ENCODE results near the gene WNK2.
"Not testable (repeated sequence)": the region's sequence is repeated elsewhere in the genome, so short reads cannot be mapped to it uniquely, and the experiment has no call there.

The WNK2 gene

DNA sequence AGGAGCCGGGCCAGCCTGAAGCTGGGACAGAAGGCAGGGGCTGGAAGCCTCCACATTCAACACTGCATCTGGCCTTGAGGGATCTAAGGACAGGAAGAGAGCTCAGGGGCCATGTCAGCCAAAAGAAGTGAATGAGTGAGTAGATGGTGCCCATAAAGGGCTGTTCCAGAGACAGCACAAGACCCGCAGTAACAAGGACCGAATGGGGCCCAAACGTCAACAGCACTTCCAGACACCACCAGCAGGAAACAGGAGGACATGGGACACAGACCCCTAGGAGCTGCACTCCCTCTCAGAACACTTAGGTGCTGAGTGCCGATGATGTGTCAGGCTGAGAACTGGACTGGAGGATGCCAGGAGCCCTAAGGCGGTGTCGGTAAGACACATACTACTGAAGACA lies 152.8 kb downstream of the WNK2 start:
- no peak for DNase-seq (ENCODE audit: low read depth in 3 of 3)

DNA sequence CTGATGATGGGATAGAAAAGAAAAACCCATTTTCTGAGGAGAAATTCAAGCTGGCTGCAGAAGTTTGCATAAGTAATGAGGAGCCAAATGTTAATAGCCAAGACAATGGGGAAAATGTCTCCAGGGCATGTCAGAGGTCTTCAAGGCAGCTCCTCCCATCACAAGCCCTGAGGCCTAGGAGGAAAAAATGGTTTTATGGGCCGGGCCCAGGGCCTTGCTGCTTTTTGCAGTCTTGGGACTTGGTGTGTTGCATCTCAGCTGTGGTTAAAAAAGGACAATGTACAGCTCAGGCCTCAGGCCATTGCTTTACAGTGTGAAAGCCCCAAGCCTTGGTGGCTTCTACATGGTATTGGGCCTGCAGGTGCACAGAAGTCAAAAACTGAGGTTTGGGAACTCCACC lies 154.3 kb downstream of the WNK2 start:
- DNase-seq (ENCODE audit: low read depth in 3 of 3) = not testable (repeated sequence)

DNA sequence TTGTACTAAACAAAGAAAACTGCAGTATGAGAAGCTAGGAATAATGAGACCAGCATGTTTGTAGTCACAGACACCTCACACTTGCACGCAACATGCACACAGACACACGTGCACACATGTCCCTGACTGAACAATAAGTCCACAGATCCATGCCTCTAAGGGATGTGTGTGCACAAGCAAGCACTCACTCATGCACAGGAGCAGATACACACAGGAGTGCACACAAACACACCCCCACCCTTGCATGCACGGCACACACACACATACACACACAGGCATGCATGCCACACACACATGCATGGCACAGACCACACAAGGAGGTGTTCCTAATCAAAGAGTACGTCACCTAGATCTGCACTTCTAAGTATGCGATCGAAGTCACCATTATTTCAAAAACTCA lies 156.2 kb downstream of the WNK2 start:
- DNase-seq (ENCODE audit: low read depth in 3 of 3) = no peak

DNA sequence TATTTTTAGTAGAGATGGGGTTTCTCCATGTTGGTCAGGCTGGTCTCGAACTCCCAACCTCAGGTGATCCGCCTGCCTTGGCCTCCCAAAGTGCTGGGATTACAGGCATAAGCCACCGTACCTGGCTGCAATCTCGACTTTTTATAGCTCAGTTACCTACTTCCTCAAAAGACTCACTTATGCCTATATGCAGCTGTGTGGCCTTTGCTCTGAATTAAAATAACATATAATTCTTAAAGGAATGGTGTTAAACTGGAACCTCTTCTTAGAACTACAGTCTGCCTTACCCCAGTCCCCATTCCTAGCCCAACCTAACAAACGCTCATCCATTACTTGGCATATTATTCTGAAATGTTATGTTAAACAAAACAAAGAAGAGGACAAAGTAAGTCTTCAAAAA lies 157.9 kb downstream of the WNK2 start:
- not testable (repeated sequence) for DNase-seq (ENCODE audit: low read depth in 3 of 3)

DNA sequence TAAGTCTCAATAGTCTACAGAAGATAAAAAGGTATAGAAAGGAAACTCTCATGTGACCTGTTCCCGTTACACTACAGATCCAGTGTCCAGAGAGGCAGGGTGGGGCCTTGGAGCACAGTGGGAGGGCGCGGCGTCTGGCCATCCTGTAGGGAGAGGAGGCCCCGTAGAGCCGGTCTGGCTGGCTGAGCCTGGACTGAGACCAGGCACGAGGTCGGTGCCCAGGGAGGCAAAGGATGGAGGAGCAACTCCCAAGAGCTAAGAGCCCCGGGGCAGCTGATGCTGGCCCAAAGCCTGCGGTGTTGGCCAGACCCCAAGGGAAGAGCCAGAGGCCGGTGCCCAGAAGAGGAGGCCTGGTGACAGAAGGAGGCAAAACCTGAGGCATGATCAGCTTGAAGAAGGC lies 158.5 kb downstream of the WNK2 start:
- not testable (repeated sequence) for DNase-seq (ENCODE audit: low read depth in 3 of 3)

DNA sequence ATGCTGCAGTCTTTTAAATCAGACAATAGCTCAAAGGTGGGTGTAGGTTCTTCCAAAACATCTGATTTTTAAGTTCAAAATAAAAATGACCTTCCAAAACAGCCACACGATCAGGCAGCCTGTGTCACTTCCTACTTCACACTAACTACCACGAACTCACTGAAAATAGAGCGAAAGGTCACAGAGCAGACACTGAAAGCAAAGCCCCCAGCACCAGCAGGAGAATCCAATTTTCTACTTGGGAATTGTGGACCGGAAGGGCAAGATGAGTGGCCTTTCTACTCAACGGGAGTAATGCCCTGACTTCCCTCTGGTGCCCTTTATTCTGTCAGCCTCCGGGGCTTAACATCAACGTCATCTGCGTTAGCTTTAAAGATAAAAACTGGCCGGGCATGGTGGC lies 159.7 kb downstream of the WNK2 start:
- no peak for DNase-seq (ENCODE audit: low read depth in 3 of 3)

DNA sequence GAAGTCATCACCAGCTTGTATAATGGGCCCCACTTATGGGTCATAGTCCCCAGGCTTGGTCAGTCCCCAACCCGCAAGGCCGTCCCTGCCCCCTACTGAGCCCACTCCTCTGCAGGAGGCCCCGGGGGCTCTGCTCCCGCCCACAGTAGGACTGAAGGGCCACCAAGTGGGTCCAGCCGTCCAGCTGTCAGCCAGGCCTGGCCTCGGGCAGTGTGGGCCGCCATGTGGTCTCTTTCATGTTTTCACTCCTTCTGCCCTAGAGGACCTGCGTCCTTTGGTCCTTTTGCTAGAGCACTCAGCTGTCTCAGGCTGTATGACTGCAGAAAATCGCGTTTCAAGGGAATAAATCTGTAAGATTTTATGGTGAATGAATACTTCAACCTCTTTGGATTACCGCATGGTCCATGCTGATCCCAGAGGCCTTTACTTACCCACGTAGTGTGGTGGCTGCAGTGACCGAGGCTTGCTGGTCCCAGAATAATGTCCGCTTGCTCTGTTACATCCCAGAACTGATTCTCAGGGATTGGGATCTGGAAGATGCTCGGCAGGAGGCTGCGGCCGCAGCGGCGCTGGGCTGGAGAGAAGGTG lies 161.8 kb downstream of the WNK2 start:
- no peak for DNase-seq (ENCODE audit: low read depth in 3 of 3)

DNA sequence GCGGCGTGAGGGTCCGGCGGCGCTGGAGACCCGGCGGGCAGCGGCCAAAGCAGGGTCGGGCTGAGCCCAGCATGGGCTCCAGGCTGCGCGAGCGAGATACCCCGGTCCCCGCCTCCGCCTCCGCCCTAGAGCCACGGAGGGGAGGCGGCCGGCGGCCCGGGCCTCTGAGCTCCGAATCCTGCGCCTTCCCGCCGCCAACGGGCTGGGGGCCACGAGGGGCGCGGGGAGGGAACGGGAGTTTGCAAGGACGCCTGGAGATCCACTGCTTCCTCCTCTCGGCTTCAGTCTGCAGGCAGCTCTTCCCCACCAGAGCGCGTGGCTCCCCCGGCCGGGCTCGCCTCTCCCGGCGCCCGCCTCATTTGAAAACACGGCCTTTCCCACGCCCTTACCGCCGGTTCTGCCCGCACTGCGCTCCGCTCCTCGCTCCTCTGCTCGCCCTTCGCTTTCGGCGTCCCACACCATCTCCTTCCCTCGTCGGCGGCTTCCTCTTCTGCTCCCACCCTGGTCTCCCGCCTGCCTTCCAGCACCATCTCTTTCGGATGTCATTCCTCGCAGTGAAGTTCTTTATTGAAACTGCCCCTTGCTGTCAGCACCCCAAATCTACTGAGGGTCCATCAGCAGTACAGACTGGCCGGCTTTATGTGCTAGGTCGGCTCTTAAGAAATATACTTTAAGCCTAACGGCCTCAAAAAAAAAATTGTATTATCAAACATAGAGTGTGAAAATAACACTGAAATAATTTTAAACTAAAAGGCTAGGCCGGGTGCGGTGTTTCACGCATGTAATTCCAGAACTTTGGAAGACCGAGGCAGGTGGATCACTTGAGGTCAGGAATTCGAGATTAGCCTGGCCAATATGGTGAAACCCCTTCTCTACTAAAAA lies 162.5 kb downstream of the WNK2 start:
- peak in 1 of 3 donors; percentile 8 for DNase-seq (ENCODE audit: low read depth in 3 of 3)

DNA sequence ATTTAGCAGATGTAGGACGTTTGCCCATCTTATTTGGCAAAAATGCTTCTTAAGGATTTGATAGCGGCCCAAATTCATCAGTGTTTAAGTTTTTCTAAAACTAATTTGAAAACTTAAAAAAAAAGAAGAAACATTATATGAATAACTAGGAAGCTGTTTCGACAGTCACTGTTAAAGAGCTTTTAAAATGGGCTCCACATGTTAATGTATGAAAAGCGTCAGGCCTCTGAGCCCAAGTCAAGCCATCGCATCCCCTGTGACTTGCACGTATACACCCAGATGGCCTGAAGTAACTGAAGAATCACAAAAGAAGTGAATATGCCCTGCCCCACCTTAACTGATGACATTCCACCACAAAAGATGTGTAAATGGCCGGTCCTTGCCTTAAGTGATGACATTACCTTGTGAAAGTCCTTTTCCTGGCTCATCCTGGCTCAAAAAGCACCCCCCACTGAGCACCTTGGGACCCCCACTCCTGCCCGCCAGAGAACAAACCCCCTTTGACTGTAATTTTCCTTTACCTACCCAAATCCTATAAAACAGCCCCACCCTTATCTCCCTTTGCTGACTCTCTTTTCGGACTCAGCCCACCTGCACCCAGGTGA lies 163.5 kb downstream of the WNK2 start:
- not testable (repeated sequence) for DNase-seq (ENCODE audit: low read depth in 3 of 3)

DNA sequence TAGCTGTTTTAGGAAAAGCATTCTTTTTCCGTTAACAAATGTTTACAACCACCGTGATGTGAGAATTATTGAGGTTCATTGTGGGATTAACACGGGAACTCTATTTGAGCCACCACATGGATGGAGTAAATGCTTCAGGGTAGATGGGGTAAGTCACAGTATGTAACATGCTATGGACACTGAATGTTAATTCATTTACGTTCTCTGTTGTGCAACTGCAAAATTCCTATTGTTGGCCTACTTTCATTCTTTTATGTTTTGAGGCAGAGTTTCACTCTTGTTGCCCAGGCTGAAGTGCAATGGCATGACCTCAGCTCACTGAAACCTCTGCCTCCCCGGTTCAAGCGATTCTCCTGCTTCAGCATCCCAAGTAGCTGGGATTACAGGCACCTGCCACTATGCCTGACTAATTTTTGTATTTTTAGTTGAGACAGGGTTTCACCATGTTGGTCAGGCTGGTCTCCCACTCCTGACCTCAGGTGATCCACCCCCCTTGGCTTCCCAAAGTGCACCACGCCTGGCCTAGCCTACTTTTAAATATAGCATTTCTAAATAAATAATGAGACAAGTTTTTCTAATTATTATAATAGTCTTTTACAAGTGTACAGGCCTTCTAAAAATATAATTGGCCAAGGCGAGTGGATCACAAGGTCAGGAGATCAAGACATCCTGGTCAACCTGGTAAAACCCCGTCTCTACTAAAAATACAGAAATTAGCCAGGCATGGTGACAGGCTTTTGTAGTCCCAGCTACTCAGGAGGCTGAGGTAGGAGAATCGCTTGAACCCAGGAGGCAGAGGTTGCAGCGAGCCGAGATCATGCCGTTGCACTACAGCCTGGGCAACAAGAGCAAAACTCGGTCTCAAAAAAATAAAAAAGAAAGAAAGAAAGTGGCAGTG lies 169.7 kb downstream of the WNK2 start:
- not testable (repeated sequence) for DNase-seq (ENCODE audit: low read depth in 3 of 3)

DNA sequence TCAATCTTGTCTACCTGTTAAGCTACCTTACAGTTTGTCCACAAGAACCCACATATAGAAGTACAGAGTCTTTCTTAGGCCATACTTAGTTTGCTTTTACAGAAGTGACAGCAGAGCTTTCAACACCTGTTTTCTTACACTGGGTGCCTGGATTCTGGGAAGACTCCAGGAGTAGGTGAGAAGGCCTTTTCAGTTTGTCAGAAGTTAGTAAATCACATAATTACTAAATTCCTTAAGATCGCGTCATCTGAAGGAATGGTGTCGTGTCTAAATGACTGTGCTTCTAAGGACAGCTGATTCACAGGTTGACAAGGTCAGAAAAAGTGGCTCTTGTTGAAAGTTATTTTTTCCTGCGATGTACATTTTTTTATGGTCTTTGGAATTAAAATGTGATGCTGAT lies 170.5 kb downstream of the WNK2 start:
- no peak for DNase-seq (ENCODE audit: low read depth in 3 of 3)

DNA sequence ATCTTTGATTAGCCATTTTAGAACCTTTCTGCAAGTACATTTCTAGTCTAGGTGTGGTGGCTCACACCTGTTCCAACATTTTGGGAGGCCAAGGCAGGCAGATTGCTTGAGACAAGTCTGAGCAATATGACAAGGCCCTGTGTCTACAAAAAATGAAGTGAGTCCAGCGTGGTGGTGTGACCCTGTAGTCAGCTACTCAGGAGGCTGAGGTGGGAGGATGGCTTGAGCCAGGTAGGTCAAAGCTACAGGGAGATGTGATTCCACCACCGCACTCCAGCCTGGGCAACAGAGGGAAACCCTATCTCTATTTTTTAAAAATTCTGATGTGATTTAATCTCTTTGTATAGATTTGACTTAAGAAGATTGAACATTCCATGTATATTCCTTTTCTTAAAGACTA lies 171.9 kb downstream of the WNK2 start:
- DNase-seq (ENCODE audit: low read depth in 3 of 3) = no peak

DNA sequence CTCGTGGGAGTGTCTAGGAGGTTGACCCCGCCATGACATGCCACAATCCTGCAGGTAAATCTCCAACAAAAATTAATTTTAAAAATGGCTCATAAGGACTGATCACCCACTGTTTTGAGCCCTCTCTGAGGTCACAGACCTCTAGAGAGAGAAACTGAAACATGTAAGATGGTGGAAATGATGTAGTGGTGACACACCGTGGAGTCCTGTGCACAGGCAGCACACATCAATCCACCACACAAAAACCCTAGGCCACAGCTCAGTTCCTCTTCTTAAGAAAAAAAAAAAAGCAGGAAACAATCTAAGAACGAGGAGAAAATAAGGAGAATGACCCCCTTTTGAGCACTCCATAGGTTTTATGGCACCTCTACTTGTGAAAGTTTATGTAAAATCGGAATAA lies 173.7 kb downstream of the WNK2 start:
- DNase-seq (ENCODE audit: low read depth in 3 of 3) = no peak

DNA sequence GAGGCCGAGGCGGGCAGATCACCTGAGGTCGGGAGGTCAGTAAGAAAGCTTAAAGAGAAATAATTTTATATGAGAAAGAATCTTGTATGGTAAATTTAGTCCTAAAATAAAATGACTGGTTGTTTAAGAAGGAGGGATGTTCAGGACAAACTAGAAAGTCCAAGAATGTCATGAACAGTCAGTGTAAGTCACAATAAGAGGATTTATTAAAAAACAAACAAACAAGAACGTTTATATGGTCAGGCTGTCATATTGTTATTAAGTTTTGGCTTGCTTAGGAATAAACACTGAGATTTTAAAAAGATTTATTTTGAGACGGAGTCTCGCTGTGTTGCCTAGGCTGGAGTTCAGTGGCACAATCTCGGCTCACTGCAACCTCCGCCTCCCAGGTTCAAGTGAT lies 176.0 kb downstream of the WNK2 start:
- DNase-seq (ENCODE audit: low read depth in 3 of 3) = not testable (repeated sequence)

DNA sequence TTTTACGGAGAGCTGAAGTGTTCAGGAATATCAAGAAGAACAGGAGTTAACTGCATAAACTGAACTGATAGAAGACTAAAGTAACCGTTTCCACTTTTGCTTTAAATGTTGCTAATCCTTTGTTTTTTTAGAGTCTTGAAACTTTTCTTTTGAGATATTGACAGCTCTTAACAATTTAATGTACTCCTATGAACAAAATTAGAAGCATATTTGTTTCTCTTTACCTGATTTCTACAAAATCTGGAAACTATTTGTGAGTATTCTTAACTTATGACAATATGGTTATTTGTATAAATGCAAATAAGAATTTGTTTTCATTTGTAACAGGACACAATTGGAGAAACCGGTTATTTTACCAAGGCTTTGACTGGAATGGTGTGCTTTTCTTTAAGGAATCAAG lies 178.1 kb downstream of the WNK2 start:
- DNase-seq (ENCODE audit: low read depth in 3 of 3) = no peak

DNA sequence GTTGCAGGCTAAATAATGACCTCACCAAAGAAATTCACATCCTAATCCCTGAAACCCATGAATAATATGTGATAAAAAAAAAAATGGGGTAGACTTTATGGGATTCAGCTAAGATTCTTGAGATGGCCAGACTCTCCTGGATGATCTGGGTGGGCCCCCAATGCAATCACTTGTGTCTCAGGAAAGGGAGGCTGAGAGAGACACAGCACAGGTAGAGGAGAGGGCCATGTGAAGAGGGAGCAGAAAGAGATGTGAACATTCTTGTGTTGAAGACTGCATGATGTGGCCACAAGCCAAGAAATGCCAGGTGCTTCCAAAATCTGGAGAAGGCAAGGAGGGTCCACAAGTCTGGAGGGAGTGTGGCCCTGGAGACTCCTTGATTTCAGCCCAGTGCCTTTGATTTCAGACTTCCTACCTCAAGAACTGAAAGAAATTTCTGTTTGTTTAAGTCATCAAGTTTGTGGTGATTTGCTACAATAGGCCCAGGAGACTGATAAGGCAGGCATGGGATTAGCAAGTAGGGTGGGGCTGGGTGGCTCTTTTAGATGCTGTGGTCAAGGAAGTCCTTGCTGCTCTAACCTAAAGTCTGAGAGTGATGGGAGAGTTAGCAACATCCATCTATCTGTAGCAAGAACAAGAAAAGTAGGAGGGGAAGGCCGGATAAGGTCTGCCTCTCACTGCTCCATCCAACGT lies 180.9 kb downstream of the WNK2 start:
- no peak for DNase-seq (ENCODE audit: low read depth in 3 of 3)

DNA sequence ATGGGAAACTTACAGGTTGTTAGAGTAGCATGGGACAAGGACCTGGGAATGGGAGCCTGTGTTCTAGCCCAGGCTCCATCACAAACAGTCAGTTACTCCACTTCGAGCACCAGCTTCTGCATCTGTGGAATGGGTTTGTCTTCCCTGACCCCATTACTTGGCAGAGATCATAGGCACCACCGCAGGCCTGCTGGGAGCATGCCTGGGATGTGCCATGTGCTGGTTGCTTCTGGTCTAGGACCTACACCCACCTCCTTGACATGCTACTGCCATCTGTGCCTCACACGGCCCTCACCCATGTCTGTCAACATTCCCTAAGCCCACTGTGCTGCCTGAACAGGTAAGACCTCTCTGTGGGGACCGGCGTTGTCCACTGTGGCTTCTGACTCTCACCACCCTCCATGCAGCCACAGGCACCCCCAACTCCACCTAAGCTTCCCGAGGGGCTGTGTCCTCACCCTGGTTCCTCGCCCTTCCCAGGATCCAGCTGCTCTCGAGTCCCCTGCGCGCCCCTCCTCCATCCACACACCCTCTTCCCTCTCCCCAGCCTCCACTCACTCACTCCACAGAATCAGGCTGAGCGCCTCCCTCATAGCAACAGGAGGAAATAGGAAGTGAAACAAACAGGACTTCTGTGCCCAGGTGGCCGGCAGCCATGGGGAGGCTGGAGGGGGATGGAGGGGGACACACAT lies 181.6 kb downstream of the WNK2 start:
- no peak for DNase-seq (ENCODE audit: low read depth in 3 of 3)

DNA sequence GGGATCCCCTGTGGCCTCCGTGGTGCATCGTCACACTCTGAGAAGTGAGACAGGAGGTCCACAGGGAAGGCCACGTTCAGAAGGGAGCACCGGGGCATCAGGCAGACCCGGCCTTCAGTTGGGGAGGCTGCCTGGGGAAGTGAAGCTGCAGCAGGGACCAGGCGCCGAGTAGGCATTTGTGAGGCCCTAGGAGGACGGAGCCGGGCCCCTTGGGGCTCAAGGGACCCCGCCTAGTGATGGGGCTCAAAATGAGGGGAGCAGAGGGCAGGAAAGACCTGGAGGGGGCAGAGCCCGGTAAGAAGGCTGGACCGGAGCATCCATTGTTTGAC lies 182.1 kb downstream of the WNK2 start:
- no peak for DNase-seq (ENCODE audit: low read depth in 3 of 3)

DNA sequence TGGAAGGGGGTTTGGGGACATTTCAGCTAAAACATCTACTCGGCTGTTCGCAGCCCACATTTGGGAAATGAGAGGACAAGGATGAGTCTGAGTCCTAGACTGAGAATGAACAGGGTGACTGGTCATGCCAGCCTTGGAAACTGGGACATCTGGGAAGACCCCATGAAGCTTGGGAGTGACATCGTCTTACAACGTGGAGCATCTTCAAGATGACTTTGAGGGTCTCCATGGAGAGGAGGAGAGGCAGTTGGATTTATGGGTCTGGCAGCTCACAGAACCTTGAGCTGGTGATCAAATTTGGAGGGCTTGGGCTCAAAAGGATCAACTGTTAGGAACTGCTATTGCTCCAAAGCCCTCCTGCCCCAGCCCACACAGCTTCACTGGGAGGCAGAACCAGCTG lies 182.5 kb downstream of the WNK2 start:
- not testable (repeated sequence) for DNase-seq (ENCODE audit: low read depth in 3 of 3)

DNA sequence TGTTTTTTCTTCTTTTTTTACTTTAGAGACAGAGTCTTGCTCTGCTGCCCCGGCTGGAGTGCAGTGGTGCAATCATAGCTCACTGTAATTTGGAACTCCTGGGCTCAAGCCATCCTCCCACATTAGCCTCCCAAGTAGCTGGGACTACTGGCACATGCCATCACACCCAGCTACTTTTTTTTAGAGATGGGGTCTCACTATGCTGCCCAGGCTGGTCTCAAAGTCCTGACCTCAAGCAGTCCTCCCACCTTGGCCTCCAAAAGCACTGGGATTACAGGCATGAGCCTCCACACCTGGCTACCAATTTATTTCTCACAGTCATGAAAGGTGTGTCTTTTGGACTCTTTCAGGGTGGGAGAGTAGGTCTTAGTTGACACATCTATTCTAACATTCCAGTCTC lies 184.5 kb downstream of the WNK2 start:
- no peak for DNase-seq (ENCODE audit: low read depth in 3 of 3)

DNA sequence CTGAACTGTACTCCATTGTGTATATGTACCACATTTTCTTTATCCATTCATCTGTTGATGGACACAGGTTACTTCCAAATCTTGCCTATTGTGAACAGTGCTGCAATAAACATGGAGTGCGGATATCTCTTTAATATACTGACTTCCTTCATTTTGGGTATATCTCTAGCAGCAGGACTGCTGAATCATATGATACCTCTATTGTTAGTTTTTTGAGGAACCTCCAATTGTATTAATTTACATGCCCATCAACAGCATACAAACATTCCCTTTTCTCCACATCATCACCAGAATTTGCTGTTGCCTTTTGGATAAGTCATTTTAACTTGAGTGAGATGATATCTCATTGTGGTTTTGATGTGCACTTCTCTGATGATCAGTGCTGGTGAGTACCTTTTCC lies 185.7 kb downstream of the WNK2 start:
- DNase-seq (ENCODE audit: low read depth in 3 of 3) = no peak

Data from stimulated activated CD4-positive, alpha-beta T cell treated with anti-CD3 and anti-CD28 coated beads, TNF-alpha, amount 100 ng/mL, for 48 hours (primary cell).